Neural progenitor cell (in vitro differentiated cells): Measurements from ENCODE around the gene LINGO4.

Experiments
- CTCF ChIP-seq: fragments of 200-600 bp; sonication (generic); IDR thresholded peaks from 2 replicates; pipeline ENCODE4 v1.5.1; 2017; ENCODE audit warnings: antibody characterized with exemption, mild to moderate bottlenecking
- EZH2 ChIP-seq: fragments of 200-600 bp; sonication (generic); IDR thresholded peaks from 2 replicates; pipeline ENCODE4 v1.6.1; 2017; ENCODE audit warnings: antibody characterized with exemption, mild to moderate bottlenecking, moderate library complexity
- EZH2phosphoT487 ChIP-seq: fragments of 200-600 bp; sonication (generic); IDR thresholded peaks from 2 replicates; pipeline ENCODE4 v1.6.1; 2017; ENCODE audit warnings: antibody characterized with exemption

GRCh38 chr1:151825204-151825603, 20.0 kb upstream of the LINGO4 start:
- TF ChIP-seq CTCF (no peak), EZH2 (no peak), EZH2phosphoT487 (no peak)
